ENCODE data around the gene COL24A1. TPM values are rescaled to one million over a fixed set of nuclear protein-coding genes. Genes with fewer than 3 reads are reported as not detected.
"Not testable (repeated sequence)": the region's sequence is repeated elsewhere in the genome, so short reads cannot be mapped to it uniquely, and the experiment has no call there.

Gene COL24A1
- total RNA-seq, 1 donor from 2014 or later, result not detected

- ATAC-seq, result no peak
Measured at GRCh38 chr1:85983316-85983715, 173.3 kb downstream of the COL24A1 start.

- no peak for ATAC-seq
Measured at GRCh38 chr1:85976516-85977205, 179.9 kb downstream of the COL24A1 start.

GRCh38 chr1:85975912-85976371, 180.6 kb downstream of the COL24A1 start:
- no peak for ATAC-seq

- no peak for ATAC-seq
Measured at GRCh38 chr1:85962457-85962856, 194.1 kb downstream of the COL24A1 start.

- no peak for ATAC-seq
Measured at GRCh38 chr1:85957760-85958159, 198.8 kb downstream of the COL24A1 start.

- ATAC-seq, result not testable (repeated sequence)
Measured at GRCh38 chr1:85955218-85955617, 201.4 kb downstream of the COL24A1 start.

GRCh38 chr1:85952460-85952859, 204.1 kb downstream of the COL24A1 start:
- ATAC-seq, result no peak

GRCh38 chr1:85947186-85947585, 209.4 kb downstream of the COL24A1 start:
- ATAC-seq, result no peak

GRCh38 chr1:85943945-85944344, 212.6 kb downstream of the COL24A1 start:
- no peak for ATAC-seq

GRCh38 chr1:85943526-85943925, 213.0 kb downstream of the COL24A1 start:
- no peak for ATAC-seq

- no peak for ATAC-seq
Measured at GRCh38 chr1:85940656-85941306, 215.8 kb downstream of the COL24A1 start.

GRCh38 chr1:85938829-85939228, 217.7 kb downstream of the COL24A1 start:
- ATAC-seq, result no peak

- ATAC-seq, result no peak
Measured at GRCh38 chr1:85936470-85936869, 220.1 kb downstream of the COL24A1 start.

- no peak for ATAC-seq
Measured at GRCh38 chr1:85936057-85936456, 220.5 kb downstream of the COL24A1 start.

- ATAC-seq, result no peak
Measured at GRCh38 chr1:85935234-85935633, 221.3 kb downstream of the COL24A1 start.

- ATAC-seq, result no peak
Measured at GRCh38 chr1:85934516-85934915, 222.1 kb downstream of the COL24A1 start.

- ATAC-seq, result no peak
Measured at GRCh38 chr1:85933961-85934360, 222.6 kb downstream of the COL24A1 start.

- ATAC-seq, result no peak
Measured at GRCh38 chr1:85911742-85912141, 244.8 kb downstream of the COL24A1 start.

- no peak for ATAC-seq
Measured at GRCh38 chr1:85900921-85901320, 255.7 kb downstream of the COL24A1 start.

GRCh38 chr1:85898861-85899260, 257.7 kb downstream of the COL24A1 start:
- no peak for ATAC-seq

GRCh38 chr1:85894651-85895050, 261.9 kb downstream of the COL24A1 start:
- no peak for ATAC-seq

- no peak for ATAC-seq
Measured at GRCh38 chr1:85892366-85892765, 264.2 kb downstream of the COL24A1 start.

GRCh38 chr1:85889870-85890269, 266.7 kb downstream of the COL24A1 start:
- ATAC-seq, result no peak

GRCh38 chr1:85888921-85889320, 267.7 kb downstream of the COL24A1 start:
- no peak for ATAC-seq

All from esophagus mucosa (tissue), 1 donor.